HG03196 (cell line): Measurements from ENCODE around the gene TRPM3.

Experiments used
- ATAC-seq: cut with Tn5 transposase; IDR thresholded peaks from one replicate; pipeline ENCODE4 v1.9.1; 2021; ENCODE audit not compliant: unreplicated experiment

The TRPM3 gene

DNA sequence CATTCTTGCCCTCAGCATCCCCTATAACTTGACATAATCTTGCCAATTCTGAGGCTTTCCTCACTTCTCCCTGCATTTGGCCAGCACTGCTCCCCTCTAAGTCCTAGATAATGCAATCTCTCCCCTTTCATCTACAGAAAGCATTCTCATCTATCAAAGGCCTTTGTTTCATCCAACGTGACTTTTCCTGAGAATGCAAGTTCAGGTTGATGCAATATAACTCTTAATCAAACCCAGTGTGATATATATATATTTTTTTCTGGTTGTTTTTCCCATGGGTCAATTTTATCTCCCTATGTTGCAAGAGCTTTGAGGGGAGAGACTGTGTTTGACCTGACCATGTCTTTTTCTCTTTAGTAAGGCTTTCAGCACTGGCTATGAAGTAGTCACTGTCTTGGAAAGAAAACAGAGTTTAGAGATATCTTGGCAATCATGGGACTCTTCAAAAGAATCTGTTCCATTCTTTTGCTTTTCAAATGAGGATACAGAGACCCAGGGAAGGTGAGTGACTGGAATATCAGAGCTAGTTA lies 268.6 kb downstream of the TRPM3 start:
- ATAC-seq, result no peak

DNA sequence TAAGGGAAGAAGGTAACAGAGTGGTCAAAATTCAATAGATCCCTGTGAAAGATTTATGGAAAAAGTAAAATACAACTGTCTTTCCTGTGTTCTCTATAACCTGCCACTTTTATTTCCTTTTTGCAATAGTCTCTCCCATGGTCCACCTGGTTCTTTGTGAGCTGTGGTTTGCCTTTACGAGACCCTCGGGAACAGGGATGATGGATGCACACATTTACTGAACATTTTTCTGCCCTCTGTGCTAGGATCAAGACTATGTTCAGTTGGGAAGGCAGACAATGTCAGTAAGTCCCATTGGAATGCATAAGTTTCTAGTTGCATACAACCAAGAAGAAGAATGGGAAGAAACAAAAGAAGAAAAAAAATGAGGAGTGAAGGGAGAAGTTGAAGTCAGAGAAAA lies 281.2 kb downstream of the TRPM3 start:
- ATAC-seq, result no peak

DNA sequence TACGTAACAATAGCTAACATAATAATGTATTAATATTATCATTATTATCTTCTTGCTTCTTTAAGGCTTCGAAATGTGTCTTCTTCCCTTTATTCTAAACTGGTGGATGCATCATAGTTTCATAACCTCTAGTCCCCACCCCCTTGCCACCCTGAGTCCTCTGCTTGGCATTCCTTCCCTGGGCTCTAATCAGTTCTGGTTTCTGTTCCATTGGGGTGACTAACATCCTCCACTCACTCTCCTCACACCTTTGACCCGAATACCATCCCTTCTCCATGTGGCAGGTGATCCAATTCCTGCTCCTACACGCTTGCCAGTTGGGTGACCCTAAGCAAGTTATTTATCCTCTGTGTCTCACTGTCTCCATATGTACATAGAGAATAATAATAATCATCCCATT lies 286.1 kb downstream of the TRPM3 start:
- ATAC-seq, result no peak

DNA sequence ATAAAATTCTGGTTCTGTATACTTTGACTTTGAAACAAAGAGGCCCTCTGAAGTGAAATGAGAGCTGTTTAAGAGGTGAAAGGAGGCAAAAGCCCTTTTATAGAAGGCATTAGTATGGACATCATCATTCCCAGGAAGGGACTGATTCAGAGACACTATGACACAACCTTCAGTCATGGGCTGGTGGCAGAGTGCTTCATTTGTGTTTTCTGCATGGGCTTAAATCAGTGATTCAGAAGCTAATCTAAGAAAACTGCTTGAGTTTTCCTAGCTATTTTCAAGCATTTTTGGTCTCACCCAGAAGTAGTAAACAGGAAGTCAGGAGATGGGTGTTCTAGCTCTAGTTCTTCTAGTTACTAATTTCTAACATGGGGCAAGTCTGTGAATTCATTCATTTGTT lies 288.9 kb downstream of the TRPM3 start:
- no peak for ATAC-seq

DNA sequence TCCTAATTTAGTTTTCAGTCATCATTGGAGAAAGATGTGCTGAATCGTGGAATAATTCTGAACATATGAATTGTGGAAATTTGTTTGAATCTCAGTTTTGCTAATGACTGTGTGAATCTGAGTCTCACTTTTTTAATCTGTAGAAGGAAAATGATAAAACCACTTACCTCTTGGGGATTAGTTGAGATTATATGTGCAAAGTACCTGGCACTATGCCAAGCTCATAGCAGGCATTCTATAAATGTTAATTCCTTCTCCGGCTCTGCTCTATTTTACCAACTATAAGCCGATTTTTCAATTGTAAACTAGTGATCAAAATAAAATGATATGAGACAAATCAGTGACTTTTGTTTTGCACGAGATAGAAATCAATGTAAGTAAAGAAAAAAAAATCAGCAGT lies 290.8 kb downstream of the TRPM3 start:
- no peak for ATAC-seq

DNA sequence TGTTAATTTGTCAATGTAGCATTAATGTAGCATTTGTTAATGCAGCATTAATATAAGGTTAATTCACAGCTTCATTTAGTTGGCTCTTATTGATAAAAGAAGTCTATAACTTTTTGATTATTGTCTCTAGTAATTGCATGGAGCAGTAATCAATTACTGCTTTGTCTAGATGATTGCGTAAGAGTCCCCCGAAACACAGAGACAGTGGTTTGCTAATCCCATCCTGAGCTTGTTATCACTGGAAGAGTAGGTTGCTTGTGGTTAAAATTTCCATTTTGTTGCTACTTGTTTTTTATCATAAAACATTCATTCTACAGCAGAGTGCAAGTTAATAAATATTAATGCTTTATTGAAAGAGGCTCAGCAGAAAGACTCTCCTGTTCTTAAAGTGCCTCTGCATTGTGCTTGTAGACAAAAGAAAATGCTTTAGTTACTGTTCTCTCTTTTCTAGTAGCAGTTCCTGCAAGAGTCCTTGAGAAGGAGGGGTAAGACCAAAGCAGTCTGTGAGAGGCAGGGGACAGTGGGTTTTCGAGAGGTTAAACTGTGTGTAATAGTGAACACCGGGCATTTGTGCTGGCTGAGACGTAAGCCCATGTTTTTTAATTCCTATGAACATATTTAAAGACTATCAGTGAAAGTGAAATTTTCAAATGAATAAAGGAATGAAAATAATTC lies 291.7 kb downstream of the TRPM3 start:
- no peak for ATAC-seq

- no peak for ATAC-seq
These were observed 294.9 kb downstream of the TRPM3 start for GRCh38 chr9:70826562-70826961.

DNA sequence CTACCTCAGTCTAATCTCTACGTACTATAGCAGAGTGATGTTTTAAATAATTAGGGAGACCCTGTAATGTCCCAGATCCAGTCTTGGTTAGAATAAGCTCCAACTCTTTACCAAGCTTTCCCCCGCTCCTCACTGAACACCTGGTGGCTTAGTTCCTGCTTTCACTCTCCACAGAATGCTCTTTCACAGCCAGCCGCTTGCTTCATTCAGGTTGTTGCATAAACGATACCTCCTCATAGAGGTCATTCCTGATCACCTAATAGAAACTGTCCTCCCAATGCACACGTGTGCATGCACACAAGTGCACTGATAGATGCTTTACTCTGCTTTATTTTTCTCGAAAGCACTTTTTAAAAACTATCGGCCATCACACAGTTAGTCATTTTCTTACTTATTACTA lies 298.1 kb downstream of the TRPM3 start:
- ATAC-seq, result no peak

- no peak for ATAC-seq
These were observed 304.1 kb downstream of the TRPM3 start for GRCh38 chr9:70817311-70817710.

DNA sequence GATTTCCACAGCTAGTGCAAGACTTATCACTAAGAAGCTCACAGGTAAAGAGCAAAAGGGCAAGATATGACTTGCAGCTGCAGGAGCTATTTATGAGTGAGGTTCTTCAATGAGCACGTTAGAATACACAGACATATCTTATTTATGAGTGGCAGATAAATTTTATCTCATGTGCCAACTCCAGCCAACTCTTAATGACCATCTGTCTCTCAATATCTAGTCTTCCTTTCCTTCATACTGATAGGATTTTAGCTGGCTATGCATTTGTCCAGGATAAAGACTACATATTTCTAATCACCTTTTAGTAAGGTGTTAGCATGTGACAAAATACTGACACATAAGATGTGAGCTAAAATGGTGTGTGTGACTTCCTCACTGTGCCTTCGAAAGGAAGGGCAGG lies 304.5 kb downstream of the TRPM3 start:
- no peak for ATAC-seq

GRCh38 chr9:70816316-70816715 lies 305.1 kb downstream of the TRPM3 start:
- no peak for ATAC-seq

- ATAC-seq, result no peak
These were observed 306.8 kb downstream of the TRPM3 start for GRCh38 chr9:70814597-70814996.

GRCh38 chr9:70813141-70813540 lies 308.3 kb downstream of the TRPM3 start:
- ATAC-seq, result no peak

DNA sequence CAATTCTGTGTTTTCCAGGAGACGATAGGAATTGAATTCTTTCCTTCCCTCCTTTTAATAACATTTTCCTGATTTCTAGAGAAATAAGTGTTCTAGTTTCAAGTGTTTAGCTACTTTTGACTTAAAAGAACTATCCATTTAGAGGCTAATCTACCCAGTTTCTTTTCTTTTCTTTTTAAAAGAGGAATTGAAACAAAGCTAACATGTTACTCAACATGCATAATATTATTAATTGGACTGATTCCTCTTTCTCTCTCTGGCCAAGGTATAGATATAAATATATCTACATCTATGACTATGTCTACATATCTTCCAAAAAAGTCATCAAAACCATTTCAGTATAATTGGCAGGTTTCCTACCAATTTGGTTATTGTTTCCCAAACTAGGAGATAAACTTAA lies 309.8 kb downstream of the TRPM3 start:
- no peak for ATAC-seq

DNA sequence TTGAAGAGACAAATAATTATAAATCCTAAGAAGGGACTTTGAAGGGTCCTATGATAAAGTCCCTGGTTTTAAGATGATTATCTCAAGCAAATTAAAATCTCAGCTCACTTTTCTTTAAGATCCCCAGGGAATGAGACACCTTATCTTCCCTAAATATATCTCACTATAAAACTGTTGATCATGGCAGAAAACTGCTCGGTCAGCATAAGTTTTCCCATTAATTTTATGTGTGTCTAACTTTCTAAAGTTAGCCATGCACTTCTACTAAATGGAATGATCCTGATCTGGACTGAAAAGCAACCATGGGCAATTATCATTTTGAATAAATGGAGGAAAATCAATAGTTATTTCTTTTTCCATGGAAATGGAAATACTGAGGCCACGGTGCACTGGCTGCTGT lies 314.5 kb downstream of the TRPM3 start:
- ATAC-seq, result no peak

GRCh38 chr9:70805949-70806348 lies 315.5 kb downstream of the TRPM3 start:
- no peak for ATAC-seq

DNA sequence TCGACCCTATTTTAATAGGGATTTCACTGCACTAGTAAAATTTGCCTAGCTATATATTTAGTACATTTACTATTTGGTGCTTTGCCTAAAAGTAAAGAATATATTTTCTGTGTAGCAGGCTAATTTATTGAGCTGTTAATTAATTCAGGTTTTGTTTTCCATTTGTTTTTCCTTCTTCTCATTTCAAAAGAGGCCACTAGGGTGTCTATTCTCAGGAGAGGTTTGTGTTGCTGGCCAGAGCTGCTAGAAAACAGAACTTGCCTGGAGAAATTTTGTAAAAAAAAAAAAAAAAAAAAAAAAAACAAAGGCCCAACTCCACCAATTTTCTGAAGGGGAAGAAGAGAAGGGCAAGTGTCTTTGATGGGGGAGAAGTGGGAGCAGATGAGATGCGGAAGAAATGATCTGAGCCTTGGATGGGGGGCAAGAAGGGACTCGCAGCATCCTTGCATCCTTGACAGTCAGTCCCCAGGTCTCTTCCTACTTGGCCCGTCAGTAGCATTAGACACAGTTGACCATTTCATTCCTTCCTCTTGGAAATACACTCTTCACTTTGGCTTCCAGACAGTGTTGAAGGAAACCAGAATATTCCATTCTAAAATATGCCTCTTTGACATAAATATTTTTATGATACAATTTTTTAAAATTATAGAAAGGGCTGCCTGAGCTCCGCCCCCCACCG lies 318.5 kb downstream of the TRPM3 start:
- no peak for ATAC-seq

GRCh38 chr9:70802206-70802605 lies 319.2 kb downstream of the TRPM3 start:
- no peak for ATAC-seq

DNA sequence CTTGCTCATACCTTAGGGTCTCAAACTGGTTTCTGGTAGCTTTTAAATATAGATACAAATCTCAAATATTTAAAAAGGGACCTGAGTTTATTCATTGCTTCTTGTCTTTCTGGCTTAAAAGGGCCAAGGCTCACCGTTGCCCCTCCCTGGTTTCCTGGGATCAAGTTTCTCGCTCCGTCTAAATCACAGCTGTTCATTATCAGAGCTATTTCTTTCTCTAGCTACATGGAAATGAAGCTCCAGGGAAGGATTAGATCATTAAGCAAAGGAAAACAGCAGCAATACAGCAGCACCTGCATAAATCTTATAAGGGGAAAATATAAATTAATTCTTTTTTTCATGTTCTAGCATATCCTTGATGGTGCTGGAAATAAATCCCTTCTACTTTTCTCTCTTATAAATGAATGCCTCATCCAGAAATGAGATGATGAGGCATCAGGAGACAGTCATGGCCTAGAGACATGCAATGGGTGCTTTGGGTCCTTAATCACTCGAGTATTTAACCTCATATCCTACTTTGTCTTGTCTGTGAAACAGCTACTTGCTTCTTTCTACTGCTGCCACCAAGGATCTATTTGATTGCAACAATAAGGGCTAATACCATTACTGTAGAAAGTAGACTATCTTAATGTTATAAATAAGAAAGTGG lies 320.1 kb downstream of the TRPM3 start:
- no peak for ATAC-seq

- no peak for ATAC-seq
These were observed 323.4 kb downstream of the TRPM3 start for GRCh38 chr9:70798018-70798417.

GRCh38 chr9:70795841-70796240 lies 325.6 kb downstream of the TRPM3 start:
- ATAC-seq, result no peak

DNA sequence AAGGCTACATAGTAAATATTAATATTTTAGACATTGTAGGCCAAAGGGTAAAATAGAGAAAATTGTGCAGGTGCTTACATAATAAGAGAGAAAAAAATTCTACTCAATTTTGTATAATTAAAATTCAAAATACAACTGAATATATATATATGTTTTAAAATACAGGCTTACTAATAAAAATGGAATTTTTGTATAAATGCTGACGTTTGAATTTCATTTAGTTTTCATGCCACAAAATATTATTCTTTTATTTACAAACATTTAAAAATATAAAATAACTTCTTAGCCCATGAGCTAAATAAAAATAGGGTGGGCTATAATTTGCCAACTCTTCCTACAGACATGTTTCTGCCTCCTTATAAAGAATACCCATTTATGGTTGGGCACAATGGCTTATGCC lies 328.6 kb downstream of the TRPM3 start:
- no peak for ATAC-seq
